Activated T-cell treated with anti-CD3 and anti-CD28 coated beads, Interleukin-2, amount 50 U/mL, for 72 hours (primary cell): ENCODE measurements around the gene TMEM63A. TPM values are rescaled to one million over a fixed set of nuclear protein-coding genes. Genes with fewer than 3 reads are reported as not detected.
"Not testable (repeated sequence)": the region's sequence is repeated elsewhere in the genome, so short reads cannot be mapped to it uniquely, and the experiment has no call there.

ENCODE experiments used
- ATAC-seq, 2 donors: fragments of 150-1000 bp; cut with Tn5 transposase; replicated peaks in 1 of 2; 2 replicates each; pipeline ENCODE4 v1.10.0; 2021; ENCODE audit warnings: moderate library complexity in 2 of 2, mild to moderate bottlenecking in 1 of 2
- DNase-seq, 2 donors: peaks; one replicate each; pipeline ENCODE4 v3.0.0; 2021 to 2022; ENCODE audit warnings: mixed read lengths in 1 of 2
- H3K27ac Mint-ChIP-seq: one replicate; pipeline ENCODE4 v1.8.0; 2022; ENCODE audit warnings: mild to moderate bottlenecking, moderate library complexity, mixed read lengths
- H3K27me3 Mint-ChIP-seq: one replicate; pipeline ENCODE4 v1.8.0; 2022; ENCODE audit warnings: low read depth, mixed read lengths
- H3K36me3 Mint-ChIP-seq, 2 donors: one replicate each; pipeline ENCODE4 v1.8.0; 2022; ENCODE audit warnings: mixed read lengths in 2 of 2, mild to moderate bottlenecking in 1 of 2; ENCODE audit not compliant: insufficient read depth in 2 of 2
- H3K4me1 Mint-ChIP-seq: one replicate; pipeline ENCODE4 v1.8.0; 2022; ENCODE audit warnings: low read depth, mixed read lengths
- H3K4me3 Mint-ChIP-seq, 2 donors: one replicate each; pipeline ENCODE4 v1.8.0; 2022; ENCODE audit warnings: mild to moderate bottlenecking in 2 of 2, mixed read lengths in 2 of 2, moderate library complexity in 2 of 2
- H3K9me3 Mint-ChIP-seq, 2 donors: one replicate each; pipeline ENCODE4 v1.8.0; 2022; ENCODE audit warnings: mixed read lengths in 2 of 2
- total RNA-seq, 2 donors: library from RNA; stranded (reverse); gene quantifications; one replicate each; pipeline ENCODE4 v1.2.3, GENCODE V29; 2022

The TMEM63A gene
- total RNA-seq, 2 donors from 2014 or later = 44.9 to 49.7 TPM

DNA sequence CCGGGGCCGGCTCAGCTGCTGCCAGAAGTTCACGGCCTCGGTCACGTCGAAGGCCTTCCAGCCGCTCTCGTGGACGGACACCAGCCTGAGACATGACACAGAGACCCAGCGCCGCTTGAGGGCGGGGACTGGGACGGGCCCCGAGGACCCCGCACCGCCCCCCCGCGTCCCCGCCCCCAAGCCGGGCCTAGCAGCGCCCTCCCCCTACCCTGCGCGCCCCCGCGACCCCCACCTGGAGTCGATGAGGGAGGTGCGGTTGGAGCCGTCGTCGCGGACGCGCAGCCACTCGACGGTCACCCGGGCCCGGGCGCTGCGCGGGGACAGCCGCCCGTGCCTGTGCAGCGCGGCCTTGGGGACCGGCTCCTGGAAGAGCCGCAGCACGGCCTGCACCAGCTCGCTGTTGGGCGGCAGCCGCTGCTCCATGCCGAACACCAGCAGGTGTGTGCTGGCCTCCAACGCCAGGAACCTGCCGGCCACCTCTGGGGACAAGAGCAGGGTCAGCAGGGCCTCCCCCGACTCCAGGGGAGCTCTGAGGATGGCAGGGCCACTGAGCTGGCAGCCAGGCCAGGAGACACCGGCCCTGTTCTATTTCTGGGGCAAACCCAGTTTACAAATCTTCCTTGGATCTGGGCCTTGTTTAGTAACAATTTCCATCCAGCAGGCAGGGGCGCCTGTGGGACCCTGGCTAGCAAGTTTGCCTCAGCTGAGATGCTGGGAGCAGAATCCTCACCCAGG is 5.5 kb upstream of the TMEM63A start:
- DNase-seq, H3K36me3 Mint-ChIP-seq, H3K27ac Mint-ChIP-seq, H3K27me3 Mint-ChIP-seq, H3K4me1 Mint-ChIP-seq, H3K9me3 Mint-ChIP-seq: not testable (repeated sequence)
- peak overlapping the region in 1 of 2 donors; percentile 40 for H3K4me3 Mint-ChIP-seq
- peak in 1 of 2 donors; percentile 48 for ATAC-seq

DNA sequence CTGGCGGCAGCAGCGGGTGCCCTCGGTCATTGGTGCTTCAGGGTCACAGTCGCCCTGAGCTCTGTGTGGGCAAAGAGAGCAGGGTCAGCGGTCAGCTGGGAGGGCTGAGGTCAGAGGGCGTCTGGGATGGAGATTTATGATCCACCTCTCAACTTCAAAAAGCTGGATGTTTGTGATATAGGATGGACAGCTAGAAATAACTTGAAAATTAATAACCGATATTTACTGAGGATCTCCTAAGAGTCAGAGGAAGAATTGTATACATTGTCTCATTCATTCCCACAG is 4.8 kb upstream of the TMEM63A start:
- Mint-ChIP-seq H3K4me1 (peaks cover 9% of the 10 kb centered on the region), H3K4me3 (peak overlapping the region in 1 of 2 donors; percentile 37), H3K27me3 (no peaks in the 10 kb centered on the region), H3K36me3 (peaks cover 0 to 2% of the 10 kb centered on the region in 2 donors), H3K27ac (no peak overlapping the region), H3K9me3 (no peaks in the 10 kb centered on the region)
- DNase-seq (no peak), ATAC-seq (no peak)

DNA sequence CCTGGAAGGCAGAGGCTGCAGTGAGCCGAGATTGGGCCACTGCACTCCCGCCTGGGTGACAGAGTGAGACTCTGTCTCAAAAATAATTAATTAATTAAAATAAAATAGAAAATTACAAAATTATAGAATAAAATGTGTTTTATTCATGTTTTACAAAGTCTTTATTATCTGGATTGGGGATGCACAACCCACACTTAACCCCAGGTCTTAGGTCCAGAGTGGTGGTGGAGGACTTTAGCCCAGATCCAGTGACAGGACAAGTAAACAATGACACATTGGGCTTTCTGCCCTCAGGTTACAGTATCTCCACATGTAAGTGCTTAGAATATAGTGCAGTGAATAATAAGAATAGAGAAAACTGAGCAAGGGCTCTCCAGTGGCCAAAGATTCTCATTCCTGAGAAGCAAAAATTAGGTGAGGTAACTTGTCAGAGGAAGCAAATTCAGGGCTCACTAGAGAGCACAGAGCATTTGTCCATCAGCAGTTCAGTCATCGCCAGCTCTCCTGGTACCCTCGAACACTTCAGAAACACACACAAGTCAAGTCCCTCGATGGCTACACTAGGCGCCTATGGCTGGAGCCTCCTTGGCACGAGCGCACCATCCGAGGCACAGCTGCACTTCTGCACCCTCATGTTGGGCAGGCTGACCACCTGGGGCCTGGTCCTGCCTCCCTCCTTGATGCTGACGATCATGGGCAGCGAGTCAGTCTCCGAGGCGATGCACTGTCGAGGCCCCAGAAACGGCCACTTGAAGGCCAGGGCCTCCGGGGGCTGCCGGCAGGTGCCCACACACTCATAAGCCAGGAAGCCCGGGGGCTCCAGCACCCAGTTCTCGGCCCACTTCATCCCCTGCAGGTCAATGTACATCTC is 4.2 kb upstream of the TMEM63A start:
- Mint-ChIP-seq H3K27ac (no peak overlapping the region), H3K4me3 (no peak overlapping the region)

GRCh38 chr1:225885336-225885735 is 3.2 kb upstream of the TMEM63A start:
- Mint-ChIP-seq H3K36me3 (peaks cover 0 to 2% of the 10 kb centered on the region in 2 donors), H3K9me3 (no peaks in the 10 kb centered on the region), H3K27me3 (no peaks in the 10 kb centered on the region), H3K4me3 (no peak overlapping the region), H3K27ac (no peak overlapping the region), H3K4me1 (peaks cover 20% of the 10 kb centered on the region)
- ATAC-seq = no peak
- no peak for DNase-seq

More for the DNA sequence above, 4.2 kb upstream of the TMEM63A start:
- DNase-seq (no peak), ATAC-seq (no peak)
- Mint-ChIP-seq H3K4me1 (peaks cover 9% of the 10 kb centered on the region), H3K9me3 (no peaks in the 10 kb centered on the region), H3K27me3 (no peaks in the 10 kb centered on the region), H3K36me3 (peaks cover 0 to 2% of the 10 kb centered on the region in 2 donors)

DNA sequence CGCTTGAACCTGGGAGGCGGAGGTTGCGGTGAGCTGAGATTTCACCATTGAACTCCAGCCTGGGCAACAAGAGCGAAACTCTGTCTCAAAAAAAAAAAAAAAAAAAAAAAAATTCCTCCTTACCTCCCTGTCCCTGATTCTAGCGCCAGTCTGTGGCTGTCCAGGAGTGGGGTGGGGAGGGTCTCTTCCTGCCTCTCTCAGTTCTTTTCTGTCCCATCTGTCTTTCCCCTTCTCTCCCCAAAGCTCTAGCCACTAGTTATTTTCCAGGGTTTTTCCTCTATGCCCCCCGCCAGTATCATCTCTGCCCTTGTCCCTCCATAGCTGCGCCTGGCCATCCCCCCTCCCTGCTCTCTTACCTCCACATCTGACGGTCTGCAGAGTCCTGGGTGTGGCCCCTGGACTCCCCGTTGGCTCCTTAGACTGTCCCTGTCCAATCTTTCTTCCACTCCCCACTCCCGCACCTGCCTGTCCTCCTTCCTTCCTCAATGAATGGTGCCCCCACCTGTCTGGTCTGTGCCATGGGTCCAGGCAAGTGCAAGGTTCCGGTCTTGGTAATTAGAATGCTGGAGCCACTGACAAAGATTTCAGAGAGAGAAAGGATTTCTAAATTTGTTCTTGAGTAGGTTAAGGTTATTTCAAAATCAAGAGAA is 1.6 kb upstream of the TMEM63A start:
- no peak for DNase-seq
- Mint-ChIP-seq H3K27ac (peak overlapping the region; percentile 89), H3K4me1 (peaks cover 36% of the 10 kb centered on the region), H3K27me3 (no peaks in the 10 kb centered on the region), H3K36me3 (peaks cover 0 to 2% of the 10 kb centered on the region in 2 donors), H3K4me3 (peak overlapping the region; percentile 87 to 96), H3K9me3 (no peaks in the 10 kb centered on the region)
- ATAC-seq = no peak

DNA sequence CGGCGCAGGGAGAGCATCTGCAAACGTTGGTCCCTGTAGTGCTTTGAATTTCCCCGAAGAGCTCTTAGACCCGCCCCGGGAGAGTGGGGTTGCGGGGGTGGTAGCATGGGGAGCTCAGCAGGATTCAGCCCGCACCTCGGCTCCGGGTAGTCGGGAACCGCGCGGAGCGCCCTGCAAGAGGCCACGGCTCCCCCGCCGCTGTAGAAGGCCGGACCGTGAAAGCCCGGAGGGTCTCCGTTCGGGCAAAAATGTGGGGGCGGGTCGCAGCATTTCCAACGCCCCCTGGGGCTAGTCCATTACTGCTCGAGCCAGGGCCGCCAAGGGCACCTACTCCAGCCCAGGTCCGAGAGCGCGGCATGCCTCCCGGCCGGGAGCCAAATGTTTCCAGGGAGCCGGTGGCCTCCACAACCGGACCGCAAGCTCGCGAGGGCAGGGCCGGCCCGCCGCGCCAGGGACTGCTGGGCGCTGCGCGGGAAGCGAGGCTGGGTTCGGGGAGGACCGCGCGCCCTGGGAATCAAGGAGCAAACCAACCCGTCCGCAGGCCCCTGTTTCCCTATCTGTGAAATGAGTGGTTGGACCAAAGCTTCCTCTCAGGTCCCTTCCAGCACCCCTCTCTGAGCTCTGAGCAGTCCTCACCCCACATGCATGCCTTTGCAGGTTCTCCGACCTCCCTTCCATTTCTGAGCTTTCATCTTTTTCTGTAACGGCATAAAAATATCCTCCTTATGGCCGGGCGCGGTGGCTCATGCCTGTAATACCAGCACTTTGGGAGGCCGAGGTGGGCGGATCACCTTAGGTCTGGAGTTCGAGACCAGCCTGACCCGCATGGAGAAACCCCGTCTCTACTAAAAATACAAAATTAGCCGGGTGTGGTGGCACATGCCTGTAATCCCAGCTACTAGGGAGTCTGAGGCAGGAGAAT is 775 bp upstream of the TMEM63A start:
- Mint-ChIP-seq H3K9me3 (no peaks in the 10 kb centered on the region), H3K27ac (peak overlapping the region; percentile 89), H3K4me1 (peaks cover 43% of the 10 kb centered on the region), H3K36me3 (peaks cover 0 to 2% of the 10 kb centered on the region in 2 donors), H3K4me3 (peak overlapping the region; percentile 87 to 96), H3K27me3 (no peaks in the 10 kb centered on the region)
- peak; percentile 35 to 55 for ATAC-seq
- DNase-seq = peak; percentile 48

GRCh38 chr1:225881081-225881958 is 860 bp downstream of the TMEM63A start:
- Mint-ChIP-seq H3K27ac (peak overlapping the region; percentile 8), H3K4me3 (peak overlapping the region; percentile 87 to 96), H3K27me3 (no peaks in the 10 kb centered on the region), H3K4me1 (peaks cover 59% of the 10 kb centered on the region), H3K36me3 (peaks cover 4 to 8% of the 10 kb centered on the region in 2 donors), H3K9me3 (no peaks in the 10 kb centered on the region)
- ATAC-seq (peak; percentile 49 to 54), DNase-seq (peak; percentile 49 to 54)

GRCh38 chr1:225880636-225881035 is 1.5 kb downstream of the TMEM63A start:
- Mint-ChIP-seq H3K9me3 (no peaks in the 10 kb centered on the region), H3K36me3 (peaks cover 4 to 8% of the 10 kb centered on the region in 2 donors), H3K4me3 (peak overlapping the region; percentile 87 to 96), H3K27me3 (no peaks in the 10 kb centered on the region), H3K4me1 (peaks cover 66% of the 10 kb centered on the region), H3K27ac (peak overlapping the region; percentile 8)
- ATAC-seq = no peak
- no peak for DNase-seq

DNA sequence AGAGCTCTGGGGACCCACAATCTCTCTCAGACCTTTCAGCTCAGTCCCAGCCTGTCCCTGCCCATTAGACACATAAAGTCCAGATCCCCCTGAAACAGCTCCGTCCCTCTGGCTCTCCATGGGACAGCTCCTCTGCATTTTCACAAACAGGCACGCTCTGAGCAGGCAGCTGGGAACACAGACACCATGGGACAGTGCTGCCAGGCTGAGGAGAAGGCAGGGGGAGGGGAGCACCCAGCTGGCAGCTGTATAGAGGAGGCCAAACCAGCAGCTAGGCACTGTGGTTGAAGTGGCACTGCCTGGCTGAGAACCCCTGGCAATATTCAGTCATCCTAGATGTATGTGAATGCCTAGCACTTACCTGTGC is 2.0 kb downstream of the TMEM63A start:
- H3K27me3 Mint-ChIP-seq = no peaks in the 10 kb centered on the region
- H3K4me3 Mint-ChIP-seq = peak overlapping the region; percentile 87 to 96
- DNase-seq (peak in 1 of 2 donors; percentile 6), ATAC-seq (no peak)
- H3K36me3 Mint-ChIP-seq = peaks cover 4 to 8% of the 10 kb centered on the region in 2 donors
- H3K4me1 Mint-ChIP-seq = peaks cover 70% of the 10 kb centered on the region
- H3K27ac Mint-ChIP-seq = no peak overlapping the region
- no peaks in the 10 kb centered on the region for H3K9me3 Mint-ChIP-seq

DNA sequence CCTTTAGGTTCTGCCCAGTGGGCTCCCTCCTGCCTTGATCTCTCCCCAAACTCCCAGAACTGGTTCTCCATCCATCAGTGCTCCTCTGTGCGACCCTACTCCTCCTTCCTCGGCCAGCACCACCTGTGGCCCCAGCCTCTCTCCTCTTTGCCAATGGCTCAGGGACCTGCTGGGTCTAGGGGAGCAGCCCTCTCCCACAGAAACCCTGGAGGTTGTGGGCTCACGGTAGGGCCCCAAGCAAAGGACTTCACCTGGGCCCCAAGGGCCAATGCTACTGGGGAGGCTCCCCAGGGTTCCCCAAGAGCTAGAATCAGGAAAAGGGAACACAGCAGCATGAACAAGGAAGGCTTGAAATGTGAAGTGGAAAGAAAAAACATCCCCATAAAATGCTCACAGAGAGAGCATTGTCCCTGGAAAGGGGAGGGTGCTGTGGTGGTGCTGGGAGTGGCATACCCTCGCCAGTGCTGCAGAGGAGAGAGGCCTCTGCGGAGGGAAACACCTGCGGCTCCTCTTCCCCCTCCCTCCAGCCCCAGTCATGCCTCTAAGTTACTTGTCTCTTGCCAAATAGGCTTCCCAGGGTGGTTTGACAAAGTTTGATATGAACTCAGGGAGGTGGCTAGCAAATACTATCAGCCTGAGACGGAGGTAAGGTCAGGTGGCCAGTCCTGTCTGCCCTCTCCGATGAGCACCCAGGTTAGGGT is 2.5 kb downstream of the TMEM63A start:
- Mint-ChIP-seq H3K9me3 (no peaks in the 10 kb centered on the region), H3K36me3 (peaks cover 4 to 8% of the 10 kb centered on the region in 2 donors), H3K4me3 (peak overlapping the region; percentile 87 to 96), H3K4me1 (peaks cover 71% of the 10 kb centered on the region), H3K27me3 (no peaks in the 10 kb centered on the region), H3K27ac (no peak overlapping the region)
- ATAC-seq (no peak), DNase-seq (peak in 1 of 2 donors; percentile 15)

- DNase-seq = no peak
- Mint-ChIP-seq H3K4me3 (no peak overlapping the region), H3K27me3 (no peaks in the 10 kb centered on the region), H3K36me3 (peaks cover 4 to 8% of the 10 kb centered on the region in 2 donors), H3K4me1 (peaks cover 62% of the 10 kb centered on the region), H3K9me3 (no peaks in the 10 kb centered on the region), H3K27ac (no peak overlapping the region)
- no peak for ATAC-seq
These were observed 3.9 kb downstream of the TMEM63A start for GRCh38 chr1:225878282-225878681.
